Measurements from ENCODE around the gene EZR.

EZR gene

DNA sequence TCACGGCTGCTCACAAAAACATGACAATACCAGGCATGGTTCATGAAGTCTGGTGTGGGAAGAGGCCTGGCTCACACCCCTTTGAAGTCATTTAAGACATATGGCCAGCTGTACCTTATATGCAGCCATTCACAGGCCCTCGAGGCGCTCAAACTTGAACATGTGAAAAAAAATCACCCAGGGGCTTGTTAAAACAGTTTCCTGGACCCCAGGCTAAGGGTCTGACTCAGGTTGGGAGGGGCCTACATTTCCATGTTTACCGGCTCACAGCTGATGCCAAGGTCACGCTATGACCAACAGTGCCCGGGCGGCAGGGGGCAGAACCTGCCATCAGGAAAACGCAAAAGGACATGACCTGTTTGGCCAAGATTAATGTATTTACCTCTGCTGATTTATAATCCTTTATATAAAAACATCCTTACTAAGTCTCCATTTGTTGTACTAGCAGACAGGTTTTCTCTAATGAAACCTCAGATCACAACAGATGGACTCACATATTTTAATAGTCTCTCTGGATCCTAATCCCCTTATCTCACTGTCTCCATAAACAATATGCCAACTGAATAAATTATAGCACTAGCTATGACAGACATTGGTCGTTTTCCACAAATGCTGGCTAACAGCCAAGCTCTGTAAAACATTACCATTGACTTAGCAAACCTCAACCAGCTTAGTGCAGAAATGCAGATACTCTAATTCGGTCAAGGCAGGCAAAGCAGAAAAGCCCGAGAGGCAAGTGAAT is 19.9 kb downstream of the EZR start (continued):
- TF ChIP-seq, protein P1, sequence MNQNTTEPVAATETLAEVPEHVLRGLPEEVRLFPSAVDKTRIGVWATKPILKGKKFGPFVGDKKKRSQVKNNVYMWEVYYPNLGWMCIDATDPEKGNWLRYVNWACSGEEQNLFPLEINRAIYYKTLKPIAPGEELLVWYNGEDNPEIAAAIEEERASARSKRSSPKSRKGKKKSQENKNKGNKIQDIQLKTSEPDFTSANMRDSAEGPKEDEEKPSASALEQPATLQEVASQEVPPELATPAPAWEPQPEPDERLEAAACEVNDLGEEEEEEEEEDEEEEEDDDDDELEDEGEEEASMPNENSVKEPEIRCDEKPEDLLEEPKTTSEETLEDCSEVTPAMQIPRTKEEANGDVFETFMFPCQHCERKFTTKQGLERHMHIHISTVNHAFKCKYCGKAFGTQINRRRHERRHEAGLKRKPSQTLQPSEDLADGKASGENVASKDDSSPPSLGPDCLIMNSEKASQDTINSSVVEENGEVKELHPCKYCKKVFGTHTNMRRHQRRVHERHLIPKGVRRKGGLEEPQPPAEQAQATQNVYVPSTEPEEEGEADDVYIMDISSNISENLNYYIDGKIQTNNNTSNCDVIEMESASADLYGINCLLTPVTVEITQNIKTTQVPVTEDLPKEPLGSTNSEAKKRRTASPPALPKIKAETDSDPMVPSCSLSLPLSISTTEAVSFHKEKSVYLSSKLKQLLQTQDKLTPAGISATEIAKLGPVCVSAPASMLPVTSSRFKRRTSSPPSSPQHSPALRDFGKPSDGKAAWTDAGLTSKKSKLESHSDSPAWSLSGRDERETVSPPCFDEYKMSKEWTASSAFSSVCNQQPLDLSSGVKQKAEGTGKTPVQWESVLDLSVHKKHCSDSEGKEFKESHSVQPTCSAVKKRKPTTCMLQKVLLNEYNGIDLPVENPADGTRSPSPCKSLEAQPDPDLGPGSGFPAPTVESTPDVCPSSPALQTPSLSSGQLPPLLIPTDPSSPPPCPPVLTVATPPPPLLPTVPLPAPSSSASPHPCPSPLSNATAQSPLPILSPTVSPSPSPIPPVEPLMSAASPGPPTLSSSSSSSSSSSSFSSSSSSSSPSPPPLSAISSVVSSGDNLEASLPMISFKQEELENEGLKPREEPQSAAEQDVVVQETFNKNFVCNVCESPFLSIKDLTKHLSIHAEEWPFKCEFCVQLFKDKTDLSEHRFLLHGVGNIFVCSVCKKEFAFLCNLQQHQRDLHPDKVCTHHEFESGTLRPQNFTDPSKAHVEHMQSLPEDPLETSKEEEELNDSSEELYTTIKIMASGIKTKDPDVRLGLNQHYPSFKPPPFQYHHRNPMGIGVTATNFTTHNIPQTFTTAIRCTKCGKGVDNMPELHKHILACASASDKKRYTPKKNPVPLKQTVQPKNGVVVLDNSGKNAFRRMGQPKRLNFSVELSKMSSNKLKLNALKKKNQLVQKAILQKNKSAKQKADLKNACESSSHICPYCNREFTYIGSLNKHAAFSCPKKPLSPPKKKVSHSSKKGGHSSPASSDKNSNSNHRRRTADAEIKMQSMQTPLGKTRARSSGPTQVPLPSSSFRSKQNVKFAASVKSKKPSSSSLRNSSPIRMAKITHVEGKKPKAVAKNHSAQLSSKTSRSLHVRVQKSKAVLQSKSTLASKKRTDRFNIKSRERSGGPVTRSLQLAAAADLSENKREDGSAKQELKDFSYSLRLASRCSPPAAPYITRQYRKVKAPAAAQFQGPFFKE (tag by site-specific recombination; IDR thresholded peaks at IDR 0.05; ENCODE audit: borderline replicate concordance), result no peak

DNA sequence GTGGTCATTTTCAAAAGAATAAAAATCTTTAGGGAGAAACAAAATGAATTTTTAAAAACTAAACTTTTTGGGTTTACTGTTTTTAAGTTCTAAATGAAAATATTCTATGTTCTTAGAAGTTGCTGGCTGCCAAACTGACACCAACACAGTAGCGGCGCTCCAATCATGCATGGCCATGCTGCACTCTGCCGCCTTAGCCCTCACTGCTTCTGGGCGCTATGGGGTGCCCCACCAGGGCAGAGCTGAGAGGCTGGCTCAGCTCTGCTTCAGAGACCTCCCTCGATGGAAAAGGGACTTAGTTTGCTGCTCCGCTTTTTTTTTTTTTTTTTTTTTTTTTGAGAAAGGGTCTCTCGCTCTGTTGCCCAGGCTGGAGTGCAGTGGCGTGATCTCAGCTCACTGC is 20.9 kb downstream of the EZR start:
- no peak overlapping the region for H3K4me3 ChIP-seq (ENCODE audit: low read depth, low read length)
- ChIA-PET CTCF (interaction anchor here (0.6 to 2.0 kb wide), 5 partner anchors 9 to 1080 kb away, joined by 3 to 5 read pairs (median 4); partner anchors contain the start of gene RSPH3), POLR2A (interaction anchor here (0.6 kb wide), 1 partner anchor 94 kb away, joined by 5 read pairs; no protein-coding TSS in a partner anchor)
- TF ChIP-seq BCL11A (tag by site-specific recombination; IDR thresholded peaks at IDR 0.05; ENCODE audit: low read depth) (no peak), GFI1B (tag by site-specific recombination; IDR thresholded peaks at IDR 0.05) (no peak), ZBTB21 (tag by site-specific recombination; IDR thresholded peaks at IDR 0.05) (no peak), ZNF473 (tag by site-specific recombination; IDR thresholded peaks at IDR 0.05) (no peak), BCL6B (tag by site-specific recombination; IDR thresholded peaks at IDR 0.05) (no peak), ZNF121 (tag by site-specific recombination; IDR thresholded peaks at IDR 0.05) (no peak), ZNF37A (tag by site-specific recombination; IDR thresholded peaks at IDR 0.05) (no peak), TCF7L2 (IDR thresholded peaks at IDR 0.05; ENCODE audit: borderline replicate concordance, low read depth, low read length) (no peak), PRDM4 (tag by site-specific recombination; IDR thresholded peaks at IDR 0.05) (no peak), ZNF138 (tag by site-specific recombination; IDR thresholded peaks at IDR 0.05; ENCODE audit: borderline replicate concordance) (no peak), ZNF558 (tag by site-specific recombination; IDR thresholded peaks at IDR 0.05) (no peak), ZNF660 (tag by site-specific recombination; IDR thresholded peaks at IDR 0.05) (no peak), ZNF670 (tag by site-specific recombination; IDR thresholded peaks at IDR 0.05; ENCODE audit: low read depth) (no peak), ZNF530 (tag by site-specific recombination; IDR thresholded peaks at IDR 0.05; ENCODE audit: low read depth) (no peak), ZNF302 (tag by site-specific recombination; IDR thresholded peaks at IDR 0.05; ENCODE audit: low read depth) (no peak), ZNF776 (tag by site-specific recombination; IDR thresholded peaks at IDR 0.05; ENCODE audit: borderline replicate concordance) (no peak), REPIN1 (tag by site-specific recombination; IDR thresholded peaks at IDR 0.05; ENCODE audit: low read depth) (no peak), OSR2 (tag by site-specific recombination; IDR thresholded peaks at IDR 0.05) (no peak), ZNF654 (tag by site-specific recombination; IDR thresholded peaks at IDR 0.05; ENCODE audit: low read depth) (no peak)
- TF ChIP-seq, protein P2, sequence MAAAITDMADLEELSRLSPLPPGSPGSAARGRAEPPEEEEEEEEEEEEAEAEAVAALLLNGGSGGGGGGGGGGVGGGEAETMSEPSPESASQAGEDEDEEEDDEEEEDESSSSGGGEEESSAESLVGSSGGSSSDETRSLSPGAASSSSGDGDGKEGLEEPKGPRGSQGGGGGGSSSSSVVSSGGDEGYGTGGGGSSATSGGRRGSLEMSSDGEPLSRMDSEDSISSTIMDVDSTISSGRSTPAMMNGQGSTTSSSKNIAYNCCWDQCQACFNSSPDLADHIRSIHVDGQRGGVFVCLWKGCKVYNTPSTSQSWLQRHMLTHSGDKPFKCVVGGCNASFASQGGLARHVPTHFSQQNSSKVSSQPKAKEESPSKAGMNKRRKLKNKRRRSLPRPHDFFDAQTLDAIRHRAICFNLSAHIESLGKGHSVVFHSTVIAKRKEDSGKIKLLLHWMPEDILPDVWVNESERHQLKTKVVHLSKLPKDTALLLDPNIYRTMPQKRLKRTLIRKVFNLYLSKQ (tag by site-specific recombination; IDR thresholded peaks at IDR 0.05; ENCODE audit: borderline replicate concordance), result no peak
- H3K36me3 ChIP-seq (ENCODE audit: control insufficient read depth in 2 of 2, insufficient read depth in 1 of 2, low read length in 2 of 2), result peaks cover 0 to 4% of the 10 kb centered on the region in 2 experiments; a peak in 1 of 3 replicates
- H3K9me3 ChIP-seq (ENCODE audit: control insufficient read depth, insufficient read depth, low read depth, low read length), result no peaks in the 10 kb centered on the region
- no peak overlapping the region for H3K27ac ChIP-seq (ENCODE audit: extremely low read depth, low read depth, low read length)
- peaks cover 31% of the 10 kb centered on the region for H3K4me1 ChIP-seq (ENCODE audit: control insufficient read depth, insufficient read depth, low read length)

Measured in HEK293 (cell line).